PC-9 (cell line): ENCODE results near the gene MGLL.

Experiments used
- EZH2 ChIP-seq: fragments of 200-600 bp; sonication (generic); IDR thresholded peaks from 2 replicates; pipeline ENCODE4 v1.8.0; 2017; ENCODE audit warnings: antibody characterized with exemption, low read depth
- TF ChIP-seq, protein P1 (sequence below): fragments of 200-600 bp; sonication (generic); conservative IDR thresholded peaks from 2 replicates; pipeline ENCODE4 v1.6.1; 2017; ENCODE audit warnings: mixed run types, antibody characterized with exemption, mild to moderate bottlenecking, moderate library complexity

DNA sequence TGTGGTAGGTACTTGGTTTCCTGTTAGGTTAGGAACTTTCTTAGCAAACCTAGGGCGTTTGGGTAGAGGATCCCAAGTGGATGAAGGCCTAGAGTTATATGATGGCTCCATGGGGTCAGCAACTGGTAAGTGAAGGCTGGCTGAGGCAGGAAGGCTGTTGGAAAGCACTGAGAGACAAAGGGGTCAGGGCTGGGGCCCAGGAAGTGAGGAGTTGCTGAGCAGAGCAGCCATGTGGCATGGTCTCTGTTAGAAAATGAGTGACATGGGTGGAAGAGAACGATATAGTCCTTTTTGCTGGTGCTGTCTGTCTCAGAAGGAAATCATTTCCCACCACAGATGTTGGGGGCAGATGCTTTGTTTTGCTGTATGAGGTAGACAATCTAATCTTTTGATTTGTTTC, 34.5 kb upstream of the MGLL start:
- TF ChIP-seq EZH2: no peak
- TF ChIP-seq, protein P1, sequence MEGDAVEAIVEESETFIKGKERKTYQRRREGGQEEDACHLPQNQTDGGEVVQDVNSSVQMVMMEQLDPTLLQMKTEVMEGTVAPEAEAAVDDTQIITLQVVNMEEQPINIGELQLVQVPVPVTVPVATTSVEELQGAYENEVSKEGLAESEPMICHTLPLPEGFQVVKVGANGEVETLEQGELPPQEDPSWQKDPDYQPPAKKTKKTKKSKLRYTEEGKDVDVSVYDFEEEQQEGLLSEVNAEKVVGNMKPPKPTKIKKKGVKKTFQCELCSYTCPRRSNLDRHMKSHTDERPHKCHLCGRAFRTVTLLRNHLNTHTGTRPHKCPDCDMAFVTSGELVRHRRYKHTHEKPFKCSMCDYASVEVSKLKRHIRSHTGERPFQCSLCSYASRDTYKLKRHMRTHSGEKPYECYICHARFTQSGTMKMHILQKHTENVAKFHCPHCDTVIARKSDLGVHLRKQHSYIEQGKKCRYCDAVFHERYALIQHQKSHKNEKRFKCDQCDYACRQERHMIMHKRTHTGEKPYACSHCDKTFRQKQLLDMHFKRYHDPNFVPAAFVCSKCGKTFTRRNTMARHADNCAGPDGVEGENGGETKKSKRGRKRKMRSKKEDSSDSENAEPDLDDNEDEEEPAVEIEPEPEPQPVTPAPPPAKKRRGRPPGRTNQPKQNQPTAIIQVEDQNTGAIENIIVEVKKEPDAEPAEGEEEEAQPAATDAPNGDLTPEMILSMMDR: no peak
